NCI-H1694 (cell line): ENCODE measurements around the gene ZFP92.

Experiments used
- DNase-seq: peaks from one replicate; lab custom pipeline; 2025; lab: John Stamatoyannopoulos, UW

The ZFP92 gene

GRCh38 chrX:153408221-153408721 lies 3.0 kb upstream of the ZFP92 start:
- no peak for DNase-seq

- no peak for DNase-seq
Observed at GRCh38 chrX:153408871-153409351, 2.4 kb upstream of the ZFP92 start.

- DNase-seq: no peak
Observed at GRCh38 chrX:153409414-153410101, 1.7 kb upstream of the ZFP92 start.

GRCh38 chrX:153410373-153410772 lies 899 bp upstream of the ZFP92 start:
- no peak for DNase-seq

GRCh38 chrX:153410888-153411254 lies 401 bp upstream of the ZFP92 start:
- DNase-seq: no peak

GRCh38 chrX:153411988-153412574 lies 809 bp downstream of the ZFP92 start:
- no peak for DNase-seq

GRCh38 chrX:153412746-153413720 lies 1.8 kb downstream of the ZFP92 start:
- DNase-seq: no peak

GRCh38 chrX:153413731-153414130 lies 2.5 kb downstream of the ZFP92 start:
- DNase-seq: no peak

- no peak for DNase-seq
Observed at GRCh38 chrX:153414856-153415510, 3.7 kb downstream of the ZFP92 start.

- DNase-seq: no peak
Observed at GRCh38 chrX:153416781-153417450, 5.6 kb downstream of the ZFP92 start.

GRCh38 chrX:153417637-153418036 lies 6.4 kb downstream of the ZFP92 start:
- DNase-seq: no peak

GRCh38 chrX:153420851-153421599 lies 9.8 kb downstream of the ZFP92 start:
- no peak for DNase-seq

- DNase-seq: no peak
Observed at GRCh38 chrX:153421856-153422255, 10.6 kb downstream of the ZFP92 start.

- no peak for DNase-seq
Observed at GRCh38 chrX:153423652-153424051, 12.4 kb downstream of the ZFP92 start.

- no peak for DNase-seq
Observed at GRCh38 chrX:153426204-153426603, 14.9 kb downstream of the ZFP92 start.

GRCh38 chrX:153430796-153431195 lies 19.5 kb downstream of the ZFP92 start:
- no peak for DNase-seq

GRCh38 chrX:153433161-153433680 lies 21.9 kb downstream of the ZFP92 start:
- DNase-seq: no peak

GRCh38 chrX:153433781-153434285 lies 22.6 kb downstream of the ZFP92 start:
- DNase-seq: no peak

- DNase-seq: no peak
Observed at GRCh38 chrX:153434801-153435200, 23.5 kb downstream of the ZFP92 start.

- no peak for DNase-seq
Observed at GRCh38 chrX:153435845-153436244, 24.6 kb downstream of the ZFP92 start.
